ENCODE results near the gene ABHD15.
"Not testable (repeated sequence)": the region's sequence is repeated elsewhere in the genome, so short reads cannot be mapped to it uniquely, and the experiment has no call there.

ABHD15 gene

GRCh38 chr17:29567554-29568330, 905 bp upstream of the ABHD15 start:
- peak; percentile 78 for DNase-seq

GRCh38 chr17:29567304-29567553, 392 bp upstream of the ABHD15 start:
- DNase-seq: no peak

DNA sequence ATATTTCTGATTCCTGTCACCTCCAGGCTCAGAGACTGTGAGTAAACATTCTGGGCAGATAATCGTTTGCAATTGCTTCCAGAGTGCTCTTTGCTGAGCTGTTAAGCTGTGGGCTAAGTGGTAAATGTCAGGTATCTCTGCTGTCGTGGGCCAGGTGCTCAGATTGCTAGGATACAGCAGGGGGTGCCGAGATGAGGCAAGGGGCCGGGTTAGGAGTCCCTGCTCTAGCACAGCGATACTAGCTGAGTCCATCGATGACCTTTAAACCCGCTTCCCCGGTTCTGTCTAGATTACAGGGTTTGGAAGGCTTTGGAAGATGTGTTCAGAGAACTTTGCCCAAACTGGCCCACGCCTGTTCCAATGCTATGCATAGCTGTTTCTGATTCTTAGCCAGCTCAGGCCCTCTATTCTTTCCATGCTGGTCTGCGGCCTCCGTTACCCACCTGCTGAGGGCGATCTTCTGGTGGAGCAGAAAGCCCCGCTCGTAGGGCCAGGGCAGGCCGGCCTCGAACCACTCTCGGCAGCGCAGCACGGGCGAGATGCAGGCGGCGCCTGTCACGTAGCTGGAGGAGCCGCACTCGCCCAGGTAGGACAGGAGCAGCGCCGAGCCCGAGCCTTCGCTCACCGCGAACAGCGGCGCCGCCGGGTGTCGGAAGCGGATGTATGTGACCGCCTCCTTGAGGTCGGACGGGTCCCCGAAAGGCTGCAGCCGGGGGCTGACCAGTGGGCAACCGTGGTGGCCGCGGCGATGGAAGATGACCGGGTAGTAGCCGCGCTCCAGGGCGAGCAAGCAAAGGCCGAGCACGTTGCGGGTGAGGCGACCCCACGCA, 979 bp downstream of the ABHD15 start:
- peak; percentile 52 for DNase-seq

DNA sequence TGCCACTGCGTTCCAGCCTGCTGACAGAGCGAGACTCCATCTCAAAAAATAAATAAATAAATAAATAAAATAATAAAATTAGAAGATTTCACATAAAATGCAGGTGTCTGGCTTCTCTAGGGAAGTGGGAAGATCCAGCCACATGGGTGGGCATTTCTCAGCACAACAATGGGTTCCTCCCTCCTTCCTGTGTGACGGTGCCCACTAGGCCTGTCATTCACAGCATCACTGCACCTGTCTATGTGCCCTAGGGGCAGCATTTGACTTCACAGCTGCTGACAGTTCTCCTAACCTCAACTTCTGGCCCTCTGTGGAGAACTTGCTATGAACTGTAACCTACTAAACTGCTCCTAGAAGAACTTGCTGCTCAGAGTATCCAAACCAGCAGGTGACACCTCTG, 3.0 kb downstream of the ABHD15 start:
- DNase-seq: no peak

DNA sequence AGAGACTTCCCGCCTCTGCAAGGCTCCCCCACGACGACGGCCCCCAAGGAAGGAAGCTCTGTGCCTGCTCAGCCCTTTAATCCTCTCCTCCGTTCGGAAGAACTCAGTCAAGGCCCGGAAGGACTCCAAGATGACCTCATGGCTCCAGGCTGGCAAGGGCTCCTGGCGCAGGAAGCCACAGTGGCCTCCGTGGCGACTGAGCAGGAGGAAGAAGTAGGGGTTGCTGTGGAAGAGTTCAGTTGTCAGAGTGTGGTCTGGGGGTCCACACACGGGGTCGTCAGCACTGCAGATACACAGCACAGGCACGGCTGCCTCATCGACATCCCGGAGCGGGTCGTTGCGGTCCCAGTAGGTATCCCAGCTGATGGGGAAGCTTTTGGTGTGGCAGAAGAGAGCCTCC, 4.2 kb downstream of the ABHD15 start:
- no peak for DNase-seq

DNA sequence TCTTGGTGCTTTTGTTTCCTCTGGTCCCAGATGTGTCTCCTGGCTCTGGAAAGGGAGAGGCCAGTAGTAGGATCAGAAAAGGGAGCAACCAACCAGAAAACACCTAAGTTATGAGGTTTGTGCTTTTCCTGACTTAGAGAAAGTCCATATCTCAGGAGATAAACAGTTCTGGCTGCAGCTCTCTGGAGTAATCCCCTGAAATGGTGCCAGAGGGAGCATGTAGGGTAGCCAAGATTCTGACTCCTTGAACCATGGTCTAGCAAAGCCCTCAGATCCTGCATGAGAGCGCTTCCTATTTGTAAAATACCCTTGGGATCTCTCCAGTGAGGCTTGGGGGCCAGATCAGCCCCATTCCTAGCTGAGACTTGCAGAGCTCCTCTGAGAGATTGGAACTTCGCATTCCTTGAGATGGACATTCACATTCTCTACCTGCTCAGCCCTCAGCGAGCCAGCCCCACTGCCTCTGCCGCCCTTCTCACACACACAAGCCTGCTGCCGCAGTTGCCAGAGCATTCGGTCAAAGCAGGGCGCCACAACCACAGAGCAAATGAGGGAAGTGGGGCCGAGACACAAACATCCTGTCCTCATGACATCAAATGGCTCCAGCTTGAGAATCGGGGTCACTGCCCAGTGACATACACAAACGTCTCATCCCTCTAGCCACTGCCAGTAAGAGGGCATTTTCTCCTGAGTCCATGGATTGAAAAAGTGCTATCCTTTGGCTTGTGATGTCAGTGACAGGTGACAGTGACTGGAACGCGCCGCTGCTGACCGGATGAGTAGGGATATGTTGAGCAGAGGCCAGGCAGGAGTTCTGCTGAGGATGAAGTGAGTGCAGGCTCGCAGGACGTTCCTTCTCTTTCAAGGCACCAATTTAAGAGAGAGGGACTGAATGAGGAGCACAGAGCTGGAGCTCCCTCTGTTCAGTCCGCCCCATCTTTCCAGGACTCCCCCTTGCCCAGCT, 5.0 kb downstream of the ABHD15 start:
- no peak for DNase-seq

DNA sequence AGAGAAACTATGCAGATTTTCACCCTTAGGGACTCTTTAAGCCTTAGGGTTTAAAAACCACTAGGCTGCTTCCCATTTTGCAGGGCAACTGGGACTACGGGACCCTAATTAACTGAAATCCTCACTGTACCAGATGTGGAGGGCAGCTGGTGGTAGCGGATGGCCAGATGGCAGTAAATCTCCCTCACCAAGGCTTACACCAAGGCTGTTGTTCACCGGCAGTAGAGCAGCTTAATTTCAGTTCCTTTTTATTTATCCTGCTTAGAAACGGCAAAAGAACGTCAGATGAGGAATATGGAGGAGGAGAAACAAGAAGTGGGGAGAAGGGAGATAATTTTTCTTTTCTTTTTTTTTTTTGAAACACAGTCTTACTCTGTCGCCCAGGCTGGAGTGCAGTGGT, 6.5 kb downstream of the ABHD15 start:
- DNase-seq: no peak

DNA sequence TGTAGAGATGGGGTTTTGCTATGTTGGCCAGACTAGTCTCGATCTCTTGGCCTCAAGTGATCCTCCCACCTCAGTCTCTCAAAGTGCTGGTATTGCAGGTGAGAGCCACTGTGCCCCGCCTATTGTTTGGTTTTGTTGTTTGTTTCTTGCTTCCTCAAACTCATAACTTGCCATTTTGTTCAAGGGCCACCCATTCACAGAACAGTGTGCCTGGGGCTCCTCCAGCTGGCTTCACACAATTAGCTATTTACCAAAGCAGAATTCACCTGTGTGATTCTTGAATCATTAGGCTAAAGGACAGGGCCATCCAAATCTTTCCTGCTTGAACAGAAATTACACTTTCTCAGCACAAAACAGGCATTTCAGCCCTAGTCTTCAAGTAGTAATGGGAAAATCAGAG, 7.2 kb downstream of the ABHD15 start:
- no peak for DNase-seq

- not testable (repeated sequence) for DNase-seq
These were observed 8.7 kb downstream of the ABHD15 start for GRCh38 chr17:29558139-29558538.

- DNase-seq: no peak
These were observed 9.1 kb downstream of the ABHD15 start for GRCh38 chr17:29557739-29558116.

- no peak for DNase-seq
These were observed 9.6 kb downstream of the ABHD15 start for GRCh38 chr17:29557085-29557738.

DNA sequence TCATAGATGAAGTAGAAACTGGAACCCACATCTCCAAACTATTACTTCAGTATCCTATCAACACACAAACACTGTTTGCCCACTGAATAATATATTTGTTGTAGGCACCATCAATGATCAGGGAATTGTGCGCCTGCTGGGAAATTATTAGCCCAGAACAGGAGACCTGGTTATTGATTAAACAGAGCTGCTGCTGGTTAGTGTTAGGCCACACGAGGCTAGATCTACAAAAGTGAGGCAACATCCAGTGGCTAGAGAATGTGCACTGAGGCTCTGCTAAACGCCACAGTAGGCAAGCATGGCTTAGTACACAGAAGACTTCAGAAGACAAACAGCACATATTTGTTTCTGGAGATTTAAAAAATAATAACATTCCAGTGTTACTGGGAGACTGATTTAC, 11.0 kb downstream of the ABHD15 start:
- DNase-seq: no peak

DNA sequence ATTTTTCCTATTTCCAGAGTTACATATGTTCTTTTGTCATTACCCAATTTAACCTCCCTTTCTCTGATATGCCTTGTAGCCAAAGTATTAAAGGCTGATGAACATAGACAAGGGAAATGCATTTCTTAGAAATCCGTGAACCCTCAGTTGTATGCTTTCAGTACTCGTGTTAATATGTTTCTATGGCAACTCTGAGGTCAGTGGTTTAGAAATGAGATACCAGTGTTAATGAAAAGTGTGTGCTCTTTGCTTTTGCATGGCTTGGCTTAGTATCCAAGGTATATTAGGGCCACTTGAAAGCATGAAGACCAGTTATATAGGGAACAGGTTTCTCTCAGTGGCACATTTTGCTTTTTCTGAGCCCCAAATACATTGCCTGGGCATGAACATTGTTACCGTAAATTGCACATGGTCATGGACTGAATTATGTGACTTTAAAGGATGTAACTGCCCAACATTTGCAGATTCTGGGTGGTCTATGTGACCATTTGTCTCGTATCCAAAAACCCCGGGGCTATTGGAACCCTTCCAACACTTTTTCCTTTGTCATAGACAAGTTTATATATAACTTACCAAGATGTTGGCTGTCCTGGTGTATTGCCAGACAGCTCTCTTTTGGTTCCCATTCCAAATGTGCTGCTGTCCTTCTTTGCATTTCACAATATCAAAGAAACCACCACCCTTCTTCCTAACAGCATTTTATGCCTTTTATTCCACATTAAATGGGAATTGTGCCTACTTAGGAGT, 17.5 kb downstream of the ABHD15 start:
- no peak for DNase-seq

DNA sequence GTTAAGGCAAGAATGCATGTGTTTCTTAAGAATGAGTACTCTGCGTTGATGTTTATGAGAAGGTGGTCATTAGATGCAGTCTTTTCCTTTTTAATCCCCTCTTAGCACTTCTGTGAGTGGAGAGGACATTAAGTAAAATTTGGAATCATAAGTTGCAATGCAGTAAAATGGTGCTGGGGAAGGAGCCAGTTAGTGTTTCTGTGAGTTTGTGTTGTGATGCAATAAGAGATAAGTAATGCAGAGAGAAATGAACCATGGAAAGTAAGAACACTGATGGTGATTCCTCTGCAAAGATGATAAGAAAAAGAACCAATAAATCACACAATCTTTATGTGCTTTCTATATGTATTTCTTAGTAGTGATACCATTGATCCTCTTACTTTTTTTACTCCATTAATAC, 20.0 kb downstream of the ABHD15 start:
- no peak for DNase-seq

GRCh38 chr17:29546085-29546484, 20.8 kb downstream of the ABHD15 start:
- no peak for DNase-seq

DNA sequence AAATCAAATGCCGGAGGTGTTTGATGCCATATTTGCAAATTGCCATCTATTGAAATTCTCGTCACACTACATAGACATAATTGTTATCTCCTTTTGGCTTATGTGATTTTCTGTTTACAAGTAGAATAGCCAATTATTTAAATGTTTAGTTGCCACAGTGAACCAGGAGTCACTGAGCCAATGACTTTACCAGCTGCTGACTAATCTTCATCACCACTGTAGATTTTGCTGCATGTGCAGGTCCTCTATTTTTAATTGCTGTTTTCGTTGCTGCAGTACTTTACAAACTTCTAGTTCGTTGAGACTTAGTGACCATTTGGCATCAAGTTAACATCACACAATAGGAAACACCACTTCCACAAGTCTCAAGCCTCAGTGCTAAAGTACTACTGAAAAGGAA, 22.8 kb downstream of the ABHD15 start:
- DNase-seq: no peak

GRCh38 chr17:29533976-29534375, 32.9 kb downstream of the ABHD15 start:
- no peak for DNase-seq

DNA sequence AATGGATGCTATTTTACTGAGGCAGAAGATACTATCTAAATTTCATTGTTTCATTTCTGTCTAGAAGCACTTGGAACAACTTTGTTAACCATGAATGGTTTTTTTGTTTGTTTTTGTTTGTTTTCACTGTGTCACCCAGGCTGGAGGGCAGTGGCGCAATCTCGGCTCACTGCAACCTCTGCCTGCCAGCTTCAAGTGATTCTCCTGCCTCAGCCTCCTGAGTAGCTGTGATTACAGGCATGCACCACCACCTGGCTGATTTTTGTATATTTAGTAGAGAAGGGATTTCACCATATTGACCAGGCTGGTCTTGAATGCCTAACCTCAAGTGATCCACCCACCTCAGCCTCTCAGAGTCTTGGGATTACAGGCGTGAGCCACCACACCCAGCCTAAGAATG, 40.5 kb downstream of the ABHD15 start:
- DNase-seq: no peak

DNA sequence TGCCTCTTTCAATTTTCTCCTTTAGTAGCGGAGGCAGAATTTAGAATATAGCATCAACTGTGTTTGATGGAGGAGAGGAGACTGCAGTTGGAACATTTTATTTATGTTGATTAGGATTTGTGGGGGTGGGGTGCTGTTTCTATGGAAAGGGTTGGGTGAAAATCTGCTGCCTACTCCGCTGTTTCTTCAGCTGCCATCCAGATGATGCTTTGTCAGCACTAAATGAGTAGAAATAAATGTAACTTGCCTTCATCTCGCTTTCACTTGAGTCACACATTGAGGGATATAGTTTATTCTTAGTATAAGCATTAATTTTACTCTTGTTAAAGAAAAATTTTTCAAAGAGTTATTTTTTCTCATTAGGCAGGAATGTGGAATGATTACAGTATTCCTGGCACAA, 42.1 kb downstream of the ABHD15 start:
- DNase-seq: no peak

GRCh38 chr17:29518359-29518758, 48.5 kb downstream of the ABHD15 start:
- DNase-seq: no peak

GRCh38 chr17:29514792-29515191, 52.0 kb downstream of the ABHD15 start:
- DNase-seq: no peak

DNA sequence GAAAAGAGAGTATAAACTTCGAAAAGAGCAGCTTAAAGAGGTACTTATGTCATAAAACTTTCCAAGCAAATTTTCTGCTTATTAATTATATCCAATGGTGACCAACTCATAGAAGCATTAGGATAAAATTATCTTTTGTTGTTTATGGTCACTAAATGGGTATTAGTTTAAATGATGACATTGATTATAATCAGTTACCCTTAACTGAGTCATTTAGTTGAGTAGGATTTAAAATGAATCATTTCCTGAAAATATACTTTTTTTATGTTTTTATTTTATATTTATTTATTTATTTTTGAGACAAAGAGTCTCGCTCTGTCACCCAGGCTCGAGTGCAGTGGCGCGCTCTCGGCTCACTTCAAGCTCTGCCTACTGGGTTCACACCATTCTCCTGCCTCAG, 55.9 kb downstream of the ABHD15 start:
- DNase-seq: no peak

All from stimulated activated CD4-positive, alpha-beta T cell treated with anti-CD3 and anti-CD28 coated beads, Interleukin-4, amount 100 ng/mL, for 24 hours (primary cell).